HG03460 (cell line): ENCODE results near the gene DYDC1.
"Not testable (repeated sequence)": the region's sequence is repeated elsewhere in the genome, so short reads cannot be mapped to it uniquely, and the experiment has no call there.

Experiments
- ATAC-seq: cut with Tn5 transposase; IDR thresholded peaks from one replicate; pipeline ENCODE4 v1.9.1; 2021; ENCODE audit not compliant: unreplicated experiment

The DYDC1 gene

GRCh38 chr10:80344912-80345311 is 11.6 kb downstream of the DYDC1 start:
- no peak for ATAC-seq

- ATAC-seq: no peak
Observed at GRCh38 chr10:80344276-80344675, 12.3 kb downstream of the DYDC1 start.

GRCh38 chr10:80333983-80334382 is 22.6 kb downstream of the DYDC1 start:
- ATAC-seq: no peak

GRCh38 chr10:80324891-80325364 is 31.6 kb downstream of the DYDC1 start:
- ATAC-seq: no peak

GRCh38 chr10:80324086-80324485 is 32.5 kb downstream of the DYDC1 start:
- ATAC-seq: no peak

GRCh38 chr10:80323311-80323710 is 33.2 kb downstream of the DYDC1 start:
- no peak for ATAC-seq

GRCh38 chr10:80322711-80323110 is 33.8 kb downstream of the DYDC1 start:
- ATAC-seq: no peak

- ATAC-seq: no peak
Observed at GRCh38 chr10:80322158-80322557, 34.4 kb downstream of the DYDC1 start.

GRCh38 chr10:80321183-80321582 is 35.4 kb downstream of the DYDC1 start:
- no peak for ATAC-seq

GRCh38 chr10:80320377-80320776 is 36.2 kb downstream of the DYDC1 start:
- no peak for ATAC-seq

GRCh38 chr10:80319725-80320290 is 36.7 kb downstream of the DYDC1 start:
- no peak for ATAC-seq

- no peak for ATAC-seq
Observed at GRCh38 chr10:80319318-80319717, 37.2 kb downstream of the DYDC1 start.

GRCh38 chr10:80318742-80319141 is 37.8 kb downstream of the DYDC1 start:
- ATAC-seq: no peak

GRCh38 chr10:80315391-80315790 is 41.2 kb downstream of the DYDC1 start:
- ATAC-seq: no peak

- ATAC-seq: no peak
Observed at GRCh38 chr10:80313523-80313922, 43.0 kb downstream of the DYDC1 start.

- not testable (repeated sequence) for ATAC-seq
Observed at GRCh38 chr10:80305989-80306388, 50.6 kb downstream of the DYDC1 start.

- no peak for ATAC-seq
Observed at GRCh38 chr10:80296942-80297341, 59.6 kb downstream of the DYDC1 start.

- ATAC-seq: no peak
Observed at GRCh38 chr10:80292607-80293239, 63.8 kb downstream of the DYDC1 start.

GRCh38 chr10:80290474-80291220 is 65.9 kb downstream of the DYDC1 start:
- ATAC-seq: no peak

- no peak for ATAC-seq
Observed at GRCh38 chr10:80289451-80290287, 66.9 kb downstream of the DYDC1 start, which contains the start of gene MAT1A. Gene MAT1A, minus strand, starts transcription at chr10:80289658. Its CDS starts 235 bp downstream, at chr10:80289423.

GRCh38 chr10:80288849-80289248 is 67.7 kb downstream of the DYDC1 start:
- no peak for ATAC-seq
